Loucy (cell line): Measurements from ENCODE around the gene CTNND2.

Source experiments
- EZH2phosphoT487 ChIP-seq: fragments of 200-600 bp; IDR thresholded peaks from 2 replicates; pipeline ENCODE4 v1.6.1; 2018; ENCODE audit warnings: antibody characterized with exemption, mild to moderate bottlenecking, moderate library complexity, borderline replicate concordance
- TF ChIP-seq, protein P1 (sequence below): fragments of 200-600 bp; sonication (generic); conservative IDR thresholded peaks from 2 replicates; pipeline ENCODE4 v1.5.1; 2014; ENCODE audit warnings: mild to moderate bottlenecking, antibody characterized with exemption, low read length

DNA sequence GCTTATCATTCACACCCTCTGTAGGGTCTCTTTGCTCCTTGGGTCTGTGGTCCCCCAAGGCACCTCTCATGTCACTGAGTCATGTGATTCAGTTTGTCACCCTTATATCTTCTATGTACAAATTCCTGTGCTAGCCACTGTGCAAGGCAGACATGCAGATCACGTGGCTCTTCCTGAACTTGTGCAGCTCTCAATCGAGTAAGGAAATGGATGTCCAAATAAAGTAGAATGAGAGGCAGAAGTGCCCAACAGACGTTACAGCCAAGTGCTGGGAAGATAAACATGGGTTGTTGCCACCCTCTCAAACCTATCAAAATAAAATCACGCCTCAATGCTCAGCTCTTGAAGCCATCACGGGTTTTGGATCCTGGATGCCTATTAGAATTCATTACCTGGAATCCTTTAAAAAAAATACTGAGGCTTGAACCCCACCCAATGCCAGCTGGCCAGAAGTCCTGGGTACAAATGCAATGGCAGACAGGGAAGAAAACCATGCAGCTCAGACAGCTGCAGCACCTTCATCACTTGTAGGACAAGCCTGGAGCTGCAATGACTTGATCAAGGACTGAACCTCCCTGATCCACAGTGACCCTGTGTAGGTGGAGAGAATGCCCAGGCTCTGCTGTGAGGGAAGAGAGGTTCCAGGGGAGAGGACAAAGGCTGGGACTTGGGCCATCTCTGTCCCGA is 914.5 kb downstream of the CTNND2 start:
- TF ChIP-seq EZH2phosphoT487: no peak
- TF ChIP-seq, protein P1, sequence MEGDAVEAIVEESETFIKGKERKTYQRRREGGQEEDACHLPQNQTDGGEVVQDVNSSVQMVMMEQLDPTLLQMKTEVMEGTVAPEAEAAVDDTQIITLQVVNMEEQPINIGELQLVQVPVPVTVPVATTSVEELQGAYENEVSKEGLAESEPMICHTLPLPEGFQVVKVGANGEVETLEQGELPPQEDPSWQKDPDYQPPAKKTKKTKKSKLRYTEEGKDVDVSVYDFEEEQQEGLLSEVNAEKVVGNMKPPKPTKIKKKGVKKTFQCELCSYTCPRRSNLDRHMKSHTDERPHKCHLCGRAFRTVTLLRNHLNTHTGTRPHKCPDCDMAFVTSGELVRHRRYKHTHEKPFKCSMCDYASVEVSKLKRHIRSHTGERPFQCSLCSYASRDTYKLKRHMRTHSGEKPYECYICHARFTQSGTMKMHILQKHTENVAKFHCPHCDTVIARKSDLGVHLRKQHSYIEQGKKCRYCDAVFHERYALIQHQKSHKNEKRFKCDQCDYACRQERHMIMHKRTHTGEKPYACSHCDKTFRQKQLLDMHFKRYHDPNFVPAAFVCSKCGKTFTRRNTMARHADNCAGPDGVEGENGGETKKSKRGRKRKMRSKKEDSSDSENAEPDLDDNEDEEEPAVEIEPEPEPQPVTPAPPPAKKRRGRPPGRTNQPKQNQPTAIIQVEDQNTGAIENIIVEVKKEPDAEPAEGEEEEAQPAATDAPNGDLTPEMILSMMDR: no peak
